Heart left ventricle (tissue), 16 donors: ENCODE results near the gene CDC27. TPM values are rescaled to one million over a fixed set of nuclear protein-coding genes. Genes with fewer than 3 reads are reported as not detected.
"Not testable (repeated sequence)": the region's sequence is repeated elsewhere in the genome, so short reads cannot be mapped to it uniquely, and the experiment has no call there.

Experiments
- ATAC-seq, 4 donors: fragments of 200-7000 bp; cut with Tn5 transposase; one replicate each; pipeline ENCODE4 v1.9.1; 2020 to 2022; ENCODE audit warnings: moderate library complexity in 4 of 4, mild to moderate bottlenecking in 3 of 4, moderate number of reproducible peaks in 1 of 4
- DNase-seq, 5 donors: peaks; one replicate each; pipeline ENCODE4 v3.0.0-alpha.2; 2020
- H3K27ac ChIP-seq, 12 donors: fragments of 200-600 bp; sonication (generic) in 4 of 12; one replicate each; pipeline versions ENCODE4 v1.5.0 to v1.8.0; 2016 to 2022; ENCODE audit warnings: mild to moderate bottlenecking in 2 of 12
- H3K27me3 ChIP-seq, 9 donors: fragments of 200-600 bp; sonication (generic) in 2 of 9; one replicate each; pipeline versions ENCODE4 v1.5.1 to v1.8.0; 2016 to 2022; ENCODE audit warnings: mild to moderate bottlenecking in 3 of 9
- H3K36me3 ChIP-seq, 9 donors: fragments of 200-600 bp; sonication (generic) in 2 of 9; one replicate each; pipeline versions ENCODE4 v1.5.0 to v1.8.0; 2018 to 2022; ENCODE audit warnings: mild to moderate bottlenecking in 2 of 9
- H3K4me1 ChIP-seq, 12 donors: fragments of 200-600 bp; sonication (generic) in 4 of 12; one replicate each; pipeline versions ENCODE4 v1.5.0 to v1.8.0; 2016 to 2022; ENCODE audit warnings: mild to moderate bottlenecking in 3 of 12
- H3K4me3 ChIP-seq, 12 donors: fragments of 200-600 bp; sonication (generic) in 4 of 12; one replicate each; pipeline versions ENCODE4 v1.5.0 to v1.8.0; 2017 to 2022; ENCODE audit warnings: mild to moderate bottlenecking in 9 of 12, moderate library complexity in 4 of 12
- H3K9me3 ChIP-seq, 12 donors: fragments of 200-600 bp; sonication (generic) in 4 of 12; one replicate each; pipeline versions ENCODE4 v1.5.0 to v1.8.0; 2016 to 2022; ENCODE audit warnings: mild to moderate bottlenecking in 1 of 12
- POLR2A ChIP-seq, 2 donors: fragments of 450-650 bp; IDR thresholded peaks; one replicate each; pipeline ENCODE4 v1.6.1; 2017; ENCODE audit warnings: antibody characterized with exemption in 2 of 2, mild to moderate bottlenecking in 2 of 2, moderate library complexity in 2 of 2
- WGBS, 4 donors: extraction: QIAGEN DNeasy Blood & Tissue Kit in 2 of 4; methylation state at CpG; one replicate each; pipeline versions ENCODE4 v1.1.5 to v1.1.7; 2013 to 2018; 5-methylcytosine and 5-hydroxymethylcytosine counted together
- intact Hi-C, 10 donors: fragments of 100-400 bp; cut with DNase I; formaldehyde crosslinking; loops; one replicate each; pipeline versions ENCODE4 v1.11.1 to v1.14.2; 2022
- polyA plus RNA-seq, 2 donors: library from polyadenylated mRNA; stranded (reverse); fragments of 200-250 nt; gene quantifications; one replicate each; pipeline ENCODE4 v1.2.3, GENCODE V29; 2013
- total RNA-seq, 9 donors: library from RNA; depleted of rRNA in 2 of 9; stranded (reverse); fragments of >200 nt in 2 of 9; fragmentation: NEBNext Ultra II Directional in 3 of 9; extraction: Animal tissue kit (Norgen Biotek cat#: 25700) in 3 of 9; gene quantifications; one replicate each; pipeline versions ENCODE4 v1.1.0 to v1.2.4, GENCODE V29; 2016 to 2023
- TF ChIP-seq, protein P1 (sequence below), 12 donors: fragments of 200-600 bp; sonication (generic) in 4 of 12; IDR thresholded peaks; one replicate each; pipeline versions ENCODE4 v1.5.0 to v1.8.0; 2018 to 2022; ENCODE audit warnings: antibody characterized with exemption in 12 of 12, mild to moderate bottlenecking in 5 of 12
- donor health status: ischemic (EF 13 %, LVEDD 7.1; RV severe dilation, severe dysfunction).
- donor health status: healthy with polysubstance abuse.
- donor health status: DM: no; HTN: yes; CAD: no.
- donor health status: DM: no; HTN: no; CAD: no.
- donor health status: ischemic (EF 25% LVEDD 6.9; RV normal size, moderate dysfunction).
- donor health status: ischemic (EF 25% LVEDD 5.7; RV mildly dilated, moderate dysfunction).
- donor health status: healthy.
- donor health status: DM: yes; HTN: yes; CAD: no.
- donor health status: ischemic (EF 35%, LVEDD 5.7; RV mildly dilated, moderate dysfunction).
- donor health status: nonischemic (EF 11% LVEDD 7.7; RV severe dilation, severe dysfunction).
- donor health status: DM: yes; HTN: yes; CAD: no.
- donor health status: PGD.
- donor health status: ischemic (EF 29% LVEDD 5.4; RV normal size, mild dysfunction).
- donor health status: nonischemic (EF 23%, LVEDD 6.1; RV moderate dilation, normal function).

The CDC27 gene
- total and polyA plus RNA-seq, 11 donors: 10.4 to 110 (median 78.0) TPM

DNA sequence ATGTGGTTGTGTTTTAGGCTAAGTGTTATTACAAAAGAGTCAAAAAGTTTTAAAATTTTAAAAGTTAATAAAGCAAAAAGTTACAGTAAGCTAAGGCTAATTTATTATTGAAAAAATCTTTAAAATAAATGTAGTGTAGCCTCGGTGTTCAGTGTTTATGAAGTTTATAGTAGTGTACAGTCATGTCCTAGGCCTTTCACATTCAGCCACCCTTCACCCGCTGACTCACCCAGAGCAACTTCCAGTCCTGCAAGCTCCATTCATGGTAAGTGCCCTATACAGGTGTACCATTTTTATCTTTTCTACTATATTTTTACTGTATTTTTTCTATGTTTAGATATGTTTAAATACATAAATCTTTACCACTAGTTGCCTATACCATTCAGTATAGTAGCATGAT, 111.5 kb downstream of the CDC27 start:
- Histone ChIP-seq H3K4me3 (no peak overlapping the region), H3K4me1 (peaks cover 0 to 12% (median 0%) of the 10 kb centered on the region in 12 donors), H3K27me3 (no peaks in the 10 kb centered on the region), H3K9me3 (no peaks in the 10 kb centered on the region), H3K36me3 (peaks cover 0 to 8% (median 0%) of the 10 kb centered on the region in 9 donors), H3K27ac (no peak overlapping the region)
- TF ChIP-seq, protein P1, sequence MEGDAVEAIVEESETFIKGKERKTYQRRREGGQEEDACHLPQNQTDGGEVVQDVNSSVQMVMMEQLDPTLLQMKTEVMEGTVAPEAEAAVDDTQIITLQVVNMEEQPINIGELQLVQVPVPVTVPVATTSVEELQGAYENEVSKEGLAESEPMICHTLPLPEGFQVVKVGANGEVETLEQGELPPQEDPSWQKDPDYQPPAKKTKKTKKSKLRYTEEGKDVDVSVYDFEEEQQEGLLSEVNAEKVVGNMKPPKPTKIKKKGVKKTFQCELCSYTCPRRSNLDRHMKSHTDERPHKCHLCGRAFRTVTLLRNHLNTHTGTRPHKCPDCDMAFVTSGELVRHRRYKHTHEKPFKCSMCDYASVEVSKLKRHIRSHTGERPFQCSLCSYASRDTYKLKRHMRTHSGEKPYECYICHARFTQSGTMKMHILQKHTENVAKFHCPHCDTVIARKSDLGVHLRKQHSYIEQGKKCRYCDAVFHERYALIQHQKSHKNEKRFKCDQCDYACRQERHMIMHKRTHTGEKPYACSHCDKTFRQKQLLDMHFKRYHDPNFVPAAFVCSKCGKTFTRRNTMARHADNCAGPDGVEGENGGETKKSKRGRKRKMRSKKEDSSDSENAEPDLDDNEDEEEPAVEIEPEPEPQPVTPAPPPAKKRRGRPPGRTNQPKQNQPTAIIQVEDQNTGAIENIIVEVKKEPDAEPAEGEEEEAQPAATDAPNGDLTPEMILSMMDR (IDR thresholded peaks at IDR 0.05): no peak
- no peak for TF ChIP-seq POLR2A (IDR thresholded peaks at IDR 0.05)
- no peak for ATAC-seq
- intact Hi-C loops: no loop called here
- 91 to 96% (median 94%) methylated on average over 2 of the region's 2 CpGs for WGBS, 4 donors
- no peak for DNase-seq

DNA sequence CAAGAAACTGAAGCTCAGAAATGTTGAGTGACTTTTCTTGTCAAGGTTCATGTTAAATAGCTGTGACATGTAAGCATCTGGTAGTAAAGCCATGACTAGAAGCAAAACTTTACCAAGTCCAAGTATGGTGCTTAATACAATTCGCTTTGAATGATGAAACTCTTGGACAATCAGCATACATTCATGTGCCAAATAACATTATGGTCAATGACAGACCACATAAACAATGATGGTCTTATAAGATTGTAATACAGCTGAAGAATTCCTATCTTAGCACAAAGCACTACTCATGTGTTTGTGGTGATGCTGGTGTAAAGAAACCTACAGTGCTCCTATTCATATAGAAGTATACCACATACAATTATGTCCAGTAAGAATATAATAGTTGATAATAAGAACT, 112.9 kb downstream of the CDC27 start:
- H3K4me1 ChIP-seq: peaks cover 0 to 24% (median 0%) of the 10 kb centered on the region in 12 donors
- TF ChIP-seq, protein P1 (IDR thresholded peaks at IDR 0.05): no peak
- TF ChIP-seq POLR2A (IDR thresholded peaks at IDR 0.05): no peak
- DNase-seq: no peak
- no peak overlapping the region for H3K27ac ChIP-seq
- intact Hi-C loops: no loop called here
- H3K4me3 ChIP-seq: no peak overlapping the region
- no peak for ATAC-seq
- no peaks in the 10 kb centered on the region for H3K27me3 ChIP-seq
- H3K36me3 ChIP-seq: no peaks in the 10 kb centered on the region
- 95 to 97% (median 96%) methylated on average over 1 of the region's 1 CpG for WGBS, 4 donors
- H3K9me3 ChIP-seq: no peaks in the 10 kb centered on the region

- H3K9me3 ChIP-seq, DNase-seq, H3K36me3 ChIP-seq, H3K27ac ChIP-seq, H3K4me3 ChIP-seq, H3K27me3 ChIP-seq, intact Hi-C loops, ATAC-seq: not testable (repeated sequence)
- WGBS, 4 donors: 91 to 100% (median 93%) methylated on average over 1 of the region's 1 CpG
- H3K4me1 ChIP-seq: peaks cover 0 to 37% (median 1%) of the 10 kb centered on the region in 12 donors
These were observed 114.7 kb downstream of the CDC27 start for GRCh38 chr17:47074361-47074760.

GRCh38 chr17:47073629-47074028, 115.5 kb downstream of the CDC27 start:
- DNase-seq, intact Hi-C loops, H3K27me3 ChIP-seq, H3K4me3 ChIP-seq, H3K9me3 ChIP-seq, H3K27ac ChIP-seq, ATAC-seq, H3K36me3 ChIP-seq: not testable (repeated sequence)
- peaks cover 0 to 37% (median 1%) of the 10 kb centered on the region in 12 donors for H3K4me1 ChIP-seq
- WGBS, 4 donors: 79 to 96% (median 89%) methylated on average over 4 of the region's 4 CpGs

DNA sequence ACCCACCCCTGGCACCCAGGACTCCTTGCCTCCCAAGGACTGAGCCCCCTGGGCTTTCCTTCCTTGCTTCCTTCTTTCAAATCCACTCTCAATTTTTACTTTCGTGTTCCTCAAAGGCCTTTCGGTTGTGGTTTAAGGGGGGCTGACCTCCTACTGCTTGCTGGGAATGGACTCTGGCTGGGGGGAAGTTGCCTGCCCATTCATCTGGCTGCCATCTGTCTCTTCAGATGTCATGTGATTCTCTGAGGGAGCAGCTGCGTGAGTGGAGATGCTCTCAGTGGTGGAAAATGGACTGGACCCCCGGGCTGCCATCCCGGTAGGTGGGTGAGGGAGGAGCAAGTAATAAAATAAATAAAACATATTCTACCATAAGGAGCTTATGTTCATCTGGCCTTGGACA, 116.2 kb downstream of the CDC27 start:
- Histone ChIP-seq H3K36me3 (no peaks in the 10 kb centered on the region), H3K4me3 (no peak overlapping the region), H3K4me1 (peaks cover 0 to 39% (median 1%) of the 10 kb centered on the region in 12 donors), H3K9me3 (no peaks in the 10 kb centered on the region), H3K27ac (peak overlapping the region in 1 of 12 donors; percentile 64), H3K27me3 (no peaks in the 10 kb centered on the region)
- ATAC-seq (peak in 2 of 4 donors; percentile 21 to 38), DNase-seq (peak in 1 of 5 donors; percentile 44)
- intact Hi-C loops: no loop called here
- WGBS, 4 donors: 76 to 86% (median 77%) methylated on average over 5 of the region's 5 CpGs
- TF ChIP-seq, protein P1 (IDR thresholded peaks at IDR 0.05): no peak
- TF ChIP-seq POLR2A (IDR thresholded peaks at IDR 0.05): no peak

GRCh38 chr17:47071171-47071570, 117.9 kb downstream of the CDC27 start:
- H3K36me3 ChIP-seq, DNase-seq, ATAC-seq, H3K4me3 ChIP-seq, intact Hi-C loops, H3K27me3 ChIP-seq, H3K9me3 ChIP-seq: not testable (repeated sequence)
- Histone ChIP-seq H3K27ac (peak overlapping the region in 10 of 12 donors; percentile 6 to 68 (median 28)), H3K4me1 (peaks cover 2 to 48% (median 9%) of the 10 kb centered on the region in 12 donors)
- 62 to 74% (median 66%) methylated on average over 2 of the region's 2 CpGs for WGBS, 4 donors

DNA sequence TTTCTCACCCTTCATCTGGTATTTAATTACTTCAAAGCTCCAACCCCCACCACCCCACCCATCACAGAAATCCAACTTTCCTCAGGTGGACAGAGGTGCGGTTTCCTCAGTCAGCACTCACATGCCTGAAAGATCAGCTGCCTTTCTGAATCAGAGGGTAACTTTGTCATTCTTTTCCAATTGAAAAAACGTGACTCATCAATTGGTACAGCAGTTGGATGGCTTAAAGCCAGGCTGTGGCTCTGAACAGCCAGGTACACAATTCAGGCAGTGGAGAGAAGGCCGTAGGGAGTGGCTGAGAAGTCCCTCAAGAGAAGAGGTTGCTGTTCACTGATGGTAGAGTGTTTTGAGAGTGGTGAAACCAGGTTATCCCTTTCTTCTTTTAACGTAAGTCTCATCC, 118.8 kb downstream of the CDC27 start:
- 77 to 80% (median 78%) methylated on average over 4 of the region's 4 CpGs for WGBS, 4 donors
- H3K9me3 ChIP-seq, H3K4me3 ChIP-seq, H3K36me3 ChIP-seq, H3K27me3 ChIP-seq, intact Hi-C loops, ATAC-seq, DNase-seq: not testable (repeated sequence)
- H3K27ac ChIP-seq: peak overlapping the region in 4 of 12 donors; percentile 6 to 68 (median 44)
- peaks cover 2 to 49% (median 12%) of the 10 kb centered on the region in 12 donors for H3K4me1 ChIP-seq
